Osteoblast (primary cell): ENCODE data around the gene TSPAN10. TPM values are rescaled to one million over a fixed set of nuclear protein-coding genes. Genes with fewer than 3 reads are reported as not detected.
A peak's percentile ranks its signal among the peaks of the same experiment; 100 is the strongest.

Source experiments
- DNase-seq: peaks from one replicate; pipeline ENCODE4 v3.0.0; 2011; ENCODE audit warnings: low spot score, mixed read lengths; ENCODE audit not compliant: insufficient read length; ENCODE audit errors: missing footprints
- H2AFZ ChIP-seq: 2 replicates; pipeline ENCODE4 v1.6.0; 2011; ENCODE audit warnings: mild to moderate bottlenecking, low read length
- H3K27ac ChIP-seq: 2 replicates; pipeline ENCODE4 v1.5.1; 2011; ENCODE audit warnings: mild to moderate bottlenecking, low read depth, low read length, moderate library complexity
- H3K27me3 ChIP-seq: 2 replicates; pipeline ENCODE4 v1.6.0; 2012; ENCODE audit warnings: mild to moderate bottlenecking, control low read depth, inconsistent platforms, low read length, moderate library complexity; ENCODE audit not compliant: insufficient read depth
- H3K36me3 ChIP-seq: 2 replicates; pipeline ENCODE4 v1.5.1; 2011; ENCODE audit warnings: mild to moderate bottlenecking, low read length, control low read depth, moderate library complexity; ENCODE audit not compliant: insufficient read depth
- H3K4me1 ChIP-seq: 2 replicates; pipeline ENCODE4 v1.5.1; 2011; ENCODE audit warnings: mild to moderate bottlenecking, low read length, control low read depth, moderate library complexity; ENCODE audit not compliant: insufficient read depth
- H3K4me2 ChIP-seq: 2 replicates; pipeline ENCODE4 v1.6.0; 2011; ENCODE audit warnings: mild to moderate bottlenecking, low read length; ENCODE audit not compliant: insufficient read depth
- H3K4me3 ChIP-seq: fragments of 200-600 bp; sonication (generic); 3 replicates; pipeline ENCODE4 v1.5.1; 2012; ENCODE audit warnings: mild to moderate bottlenecking, low read length, inconsistent platforms; ENCODE audit not compliant: insufficient read depth
- H3K79me2 ChIP-seq: 2 replicates; pipeline ENCODE4 v1.6.0; 2012; ENCODE audit warnings: mild to moderate bottlenecking, low read length, control low read depth, inconsistent platforms; ENCODE audit not compliant: insufficient read depth
- H3K9me3 ChIP-seq: 2 replicates; pipeline ENCODE4 v1.5.1; 2011; ENCODE audit warnings: low read depth, low read length, control low read depth
- H4K20me1 ChIP-seq: 2 replicates; pipeline ENCODE4 v1.6.0; 2012; ENCODE audit warnings: mild to moderate bottlenecking, low read length, control low read depth; ENCODE audit not compliant: insufficient read depth
- CTCF ChIP-seq: IDR thresholded peaks from 2 replicates; pipeline ENCODE4 v1.5.1; 2011; ENCODE audit warnings: mild to moderate bottlenecking, low read depth, low read length, moderate library complexity; ENCODE audit errors: extremely low read depth
- total RNA-seq: library from RNA; depleted of rRNA; stranded (reverse); fragments of >200 nt; gene quantifications from 2 replicates; pipeline ENCODE4 v1.2.3, GENCODE V29; 2012

TSPAN10 gene
- total RNA-seq, 1 donor = 2.9 TPM

DNA sequence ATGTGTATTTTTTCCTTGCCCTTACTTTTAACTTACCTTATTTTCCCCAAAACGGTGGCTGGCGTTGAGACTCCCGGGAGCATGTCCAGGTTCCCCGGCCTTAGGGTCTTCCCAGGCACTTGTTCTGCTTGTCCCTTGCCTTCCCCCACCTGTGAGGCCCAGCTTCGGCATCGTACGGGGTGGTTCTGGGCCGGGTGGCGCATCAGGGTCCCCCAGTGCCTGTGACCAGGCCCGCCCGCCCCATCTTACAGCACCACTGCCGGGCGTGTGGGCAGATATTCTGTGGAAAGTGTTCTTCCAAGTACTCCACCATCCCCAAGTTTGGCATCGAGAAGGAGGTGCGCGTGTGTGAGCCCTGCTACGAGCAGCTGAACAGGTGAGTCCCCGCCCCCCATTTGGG lies 54.2 kb downstream of the TSPAN10 start:
- TF ChIP-seq CTCF = no peak
- H3K4me3 ChIP-seq = no peak overlapping the region
- H3K27me3 ChIP-seq = no peaks in the 10 kb centered on the region
- no peak overlapping the region for H3K4me2 ChIP-seq
- no peak overlapping the region for H3K27ac ChIP-seq
- H3K79me2 ChIP-seq = peaks cover 90% of the 10 kb centered on the region
- H2AFZ ChIP-seq = no peak overlapping the region
- H3K9me3 ChIP-seq = no peaks in the 10 kb centered on the region
- peaks cover 88% of the 10 kb centered on the region for H3K36me3 ChIP-seq
- DNase-seq = peak; percentile 68
- no peaks in the 10 kb centered on the region for H3K4me1 ChIP-seq
- H4K20me1 ChIP-seq = peaks cover 69% of the 10 kb centered on the region

GRCh38 chr17:81691608-81692007 lies 54.6 kb downstream of the TSPAN10 start:
- no peaks in the 10 kb centered on the region for H3K9me3 ChIP-seq
- no peak for TF ChIP-seq CTCF
- H3K4me1 ChIP-seq = no peaks in the 10 kb centered on the region
- H3K27ac ChIP-seq = no peak overlapping the region
- H4K20me1 ChIP-seq = peaks cover 65% of the 10 kb centered on the region
- H3K79me2 ChIP-seq = peaks cover 90% of the 10 kb centered on the region
- H2AFZ ChIP-seq = no peak overlapping the region
- H3K4me2 ChIP-seq = no peak overlapping the region
- no peak overlapping the region for H3K4me3 ChIP-seq
- peaks cover 88% of the 10 kb centered on the region for H3K36me3 ChIP-seq
- no peaks in the 10 kb centered on the region for H3K27me3 ChIP-seq
- no peak for DNase-seq

- Histone ChIP-seq H3K4me2 (no peak overlapping the region), H3K36me3 (peaks cover 87% of the 10 kb centered on the region), H3K27ac (no peak overlapping the region), H3K9me3 (no peaks in the 10 kb centered on the region), H3K27me3 (no peaks in the 10 kb centered on the region), H3K4me1 (no peaks in the 10 kb centered on the region), H2AFZ (no peak overlapping the region), H3K79me2 (peaks cover 89% of the 10 kb centered on the region), H4K20me1 (peaks cover 54% of the 10 kb centered on the region), H3K4me3 (no peak overlapping the region)
- no peak for TF ChIP-seq CTCF
- peak; percentile 82 for DNase-seq
Observed at GRCh38 chr17:81693509-81694210, 56.7 kb downstream of the TSPAN10 start.

DNA sequence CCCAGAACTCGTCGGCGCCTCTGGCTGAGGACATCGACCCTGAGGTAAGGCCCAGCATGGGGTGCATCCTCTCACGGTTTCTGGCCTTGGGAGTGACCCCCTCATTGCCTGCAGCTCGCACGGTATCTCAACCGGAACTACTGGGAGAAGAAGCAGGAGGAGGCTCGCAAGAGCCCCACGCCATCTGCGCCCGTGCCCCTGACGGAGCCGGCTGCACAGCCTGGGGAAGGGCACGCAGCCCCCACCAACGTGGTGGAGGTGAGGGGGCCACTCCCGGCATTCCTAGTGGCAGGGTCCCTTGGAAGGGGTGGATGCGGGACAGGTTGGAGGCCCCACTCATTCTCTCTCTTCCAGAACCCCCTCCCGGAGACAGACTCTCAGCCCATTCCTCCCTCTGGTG lies 57.8 kb downstream of the TSPAN10 start:
- no peak overlapping the region for H3K4me2 ChIP-seq
- no peak for DNase-seq
- H4K20me1 ChIP-seq = peaks cover 42% of the 10 kb centered on the region
- H3K9me3 ChIP-seq = no peaks in the 10 kb centered on the region
- peaks cover 83% of the 10 kb centered on the region for H3K79me2 ChIP-seq
- no peaks in the 10 kb centered on the region for H3K27me3 ChIP-seq
- no peaks in the 10 kb centered on the region for H3K4me1 ChIP-seq
- H3K4me3 ChIP-seq = no peak overlapping the region
- peaks cover 88% of the 10 kb centered on the region for H3K36me3 ChIP-seq
- no peak overlapping the region for H2AFZ ChIP-seq
- no peak overlapping the region for H3K27ac ChIP-seq
- no peak for TF ChIP-seq CTCF
